ENCODE data around the gene ARIH2. TPM values are rescaled to one million over a fixed set of nuclear protein-coding genes. Genes with fewer than 3 reads are reported as not detected.

Gene ARIH2
- total RNA-seq, 1 experiment from 2014 or later, result 143 TPM

DNA sequence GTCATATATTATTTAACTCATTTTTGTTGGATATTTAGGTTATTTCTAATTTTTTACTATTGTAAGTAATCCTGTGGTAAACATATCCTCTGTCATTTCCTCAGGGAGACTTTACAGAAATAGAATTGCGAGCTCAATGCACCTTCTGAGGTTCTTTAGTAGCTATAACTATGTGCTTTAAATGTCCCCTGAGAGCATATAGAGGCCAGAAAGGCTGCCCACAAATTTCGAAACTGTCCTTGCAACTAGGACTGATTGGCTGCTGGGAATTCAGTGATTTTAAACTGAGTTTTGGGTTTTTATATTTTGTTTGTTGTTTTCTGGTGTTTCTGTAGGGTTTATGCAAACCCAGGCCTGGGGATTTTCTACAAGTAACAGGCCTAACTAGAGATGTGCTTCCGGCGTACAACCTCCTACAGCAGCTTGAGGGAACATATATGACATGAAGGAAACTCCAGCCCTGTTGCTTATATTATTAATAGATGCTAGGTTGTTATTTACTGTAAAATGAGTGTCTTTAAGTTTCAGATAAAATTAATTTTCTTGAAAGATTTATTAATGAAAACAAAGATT, 42.3 kb downstream of the ARIH2 start:
- in situ Hi-C loops (cut with HindIII; ENCODE audit: low pct_unique_long_range_greater_than_20kb, low sequenced_read_pairs), result no loop called here
- DNase-seq (ENCODE audit: low read depth, low spot score), result peak; percentile 7

GRCh38 chr3:48962340-48962739, 43.7 kb downstream of the ARIH2 start:
- in situ Hi-C loops (cut with HindIII; ENCODE audit: low pct_unique_long_range_greater_than_20kb, low sequenced_read_pairs), result no loop called here
- no peak for DNase-seq (ENCODE audit: low read depth, low spot score)

DNA sequence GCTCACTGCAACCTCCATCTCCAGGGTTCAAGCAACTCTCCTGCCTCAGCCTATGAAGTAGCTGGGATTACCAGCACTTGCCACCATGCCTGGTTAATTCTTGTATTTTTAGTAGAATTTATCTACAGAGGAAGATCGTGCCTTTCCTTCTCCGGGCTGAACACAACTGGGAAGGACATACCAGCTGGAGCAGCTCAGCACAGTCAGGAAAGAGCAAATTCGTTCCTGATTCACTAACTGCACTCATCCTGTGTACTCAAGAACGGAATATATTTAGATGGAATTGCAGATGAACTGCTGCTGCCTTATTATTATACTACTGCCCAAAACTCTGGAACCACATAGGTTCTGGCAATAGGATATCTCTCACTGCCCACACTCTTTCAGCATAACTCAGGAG, 44.3 kb downstream of the ARIH2 start:
- DNase-seq (ENCODE audit: low read depth, low spot score), result no peak
- in situ Hi-C loops (cut with HindIII; ENCODE audit: low pct_unique_long_range_greater_than_20kb, low sequenced_read_pairs), result no loop called here

DNA sequence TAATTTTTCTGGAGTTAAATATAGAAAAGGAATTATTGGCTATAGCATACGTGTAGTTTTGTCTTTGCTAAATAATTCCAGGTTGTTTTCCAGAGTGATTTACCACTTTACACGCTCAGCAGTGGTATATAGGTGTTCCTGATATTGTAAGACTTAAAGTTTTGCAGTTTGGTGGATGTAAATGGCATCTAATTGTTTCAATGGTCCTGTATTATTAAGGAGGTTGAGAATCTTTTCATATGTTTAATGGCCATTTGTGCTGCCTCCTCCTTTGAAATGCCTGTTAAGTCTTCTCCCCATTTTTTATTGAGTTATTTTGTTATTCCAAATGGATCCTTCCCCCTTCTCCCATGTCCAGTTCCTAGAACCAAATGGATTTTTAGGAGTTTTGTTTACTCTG, 44.9 kb downstream of the ARIH2 start:
- no peak for DNase-seq (ENCODE audit: low read depth, low spot score)
- in situ Hi-C loops (cut with HindIII; ENCODE audit: low pct_unique_long_range_greater_than_20kb, low sequenced_read_pairs), result no loop called here

GRCh38 chr3:48966367-48966766, 47.7 kb downstream of the ARIH2 start:
- no peak for DNase-seq (ENCODE audit: low read depth, low spot score)
- in situ Hi-C loops (cut with HindIII; ENCODE audit: low pct_unique_long_range_greater_than_20kb, low sequenced_read_pairs), result no loop called here

GRCh38 chr3:48966876-48967361, 48.3 kb downstream of the ARIH2 start:
- DNase-seq (ENCODE audit: low read depth, low spot score), result no peak
- in situ Hi-C loops (cut with HindIII; ENCODE audit: low pct_unique_long_range_greater_than_20kb, low sequenced_read_pairs), result no loop called here

- in situ Hi-C loops (cut with HindIII; ENCODE audit: low pct_unique_long_range_greater_than_20kb, low sequenced_read_pairs), result no loop called here
- no peak for DNase-seq (ENCODE audit: low read depth, low spot score)
Measured at GRCh38 chr3:48970586-48970985, 51.9 kb downstream of the ARIH2 start.

GRCh38 chr3:48974076-48974864, 55.6 kb downstream of the ARIH2 start:
- DNase-seq (ENCODE audit: low read depth, low spot score), result no peak
- in situ Hi-C loops (cut with HindIII; ENCODE audit: low pct_unique_long_range_greater_than_20kb, low sequenced_read_pairs), result no loop called here

DNA sequence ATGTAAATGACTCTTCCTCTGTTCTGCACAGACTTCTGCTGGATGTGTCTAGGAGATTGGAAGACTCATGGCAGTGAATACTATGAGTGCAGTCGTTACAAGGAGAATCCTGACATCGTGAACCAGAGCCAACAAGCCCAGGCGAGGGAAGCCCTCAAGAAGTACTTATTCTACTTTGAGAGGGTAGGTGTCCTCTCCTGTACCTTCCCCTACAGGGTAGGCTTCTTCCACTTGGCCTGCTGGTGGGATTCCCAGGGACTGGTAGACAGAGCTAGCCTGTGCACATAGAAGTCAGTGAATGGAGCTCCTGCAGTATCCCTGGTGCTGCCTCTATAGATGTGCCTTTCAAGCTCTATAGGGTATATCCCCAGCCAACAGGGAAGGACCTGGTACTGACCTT, 60.8 kb downstream of the ARIH2 start:
- in situ Hi-C loops (cut with HindIII; ENCODE audit: low pct_unique_long_range_greater_than_20kb, low sequenced_read_pairs), result no loop called here
- DNase-seq (ENCODE audit: low read depth, low spot score), result no peak

DNA sequence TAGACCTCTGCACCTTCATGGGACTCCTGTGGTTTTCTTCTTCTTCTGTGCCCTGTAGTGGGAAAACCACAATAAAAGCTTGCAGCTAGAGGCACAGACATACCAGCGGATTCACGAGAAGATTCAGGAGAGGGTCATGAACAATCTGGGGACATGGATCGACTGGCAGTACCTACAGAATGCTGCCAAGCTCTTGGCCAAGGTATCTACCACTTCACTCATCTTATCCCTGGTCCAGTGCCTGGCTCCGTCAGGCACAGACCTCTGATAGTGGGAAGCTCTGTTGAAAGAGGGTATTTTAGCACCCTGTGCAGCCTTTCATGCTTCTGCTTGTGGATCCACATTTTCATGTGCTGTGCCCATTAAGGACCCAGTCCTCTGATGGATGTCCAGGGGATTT, 61.7 kb downstream of the ARIH2 start:
- no peak for DNase-seq (ENCODE audit: low read depth, low spot score)
- in situ Hi-C loops (cut with HindIII; ENCODE audit: low pct_unique_long_range_greater_than_20kb, low sequenced_read_pairs), result no loop called here

DNA sequence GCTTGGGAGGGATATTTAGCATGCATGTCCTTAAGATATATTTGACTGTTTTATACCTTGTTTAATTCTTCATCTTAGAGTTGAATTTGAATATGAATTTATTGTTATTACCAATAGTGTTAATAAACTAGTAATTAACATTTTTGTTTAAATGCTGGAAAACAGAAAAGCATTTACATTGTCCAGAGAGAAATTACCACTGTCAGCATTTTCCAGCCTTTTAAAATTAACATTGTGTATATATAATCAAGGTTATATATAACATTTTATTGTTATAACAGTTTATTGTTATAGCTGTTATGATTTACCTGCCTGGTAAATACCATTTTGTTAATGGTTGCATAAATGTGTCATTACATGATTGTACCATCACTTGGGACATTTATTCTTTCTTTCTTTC, 63.4 kb downstream of the ARIH2 start:
- in situ Hi-C loops (cut with HindIII; ENCODE audit: low pct_unique_long_range_greater_than_20kb, low sequenced_read_pairs), result no loop called here
- no peak for DNase-seq (ENCODE audit: low read depth, low spot score)

DNA sequence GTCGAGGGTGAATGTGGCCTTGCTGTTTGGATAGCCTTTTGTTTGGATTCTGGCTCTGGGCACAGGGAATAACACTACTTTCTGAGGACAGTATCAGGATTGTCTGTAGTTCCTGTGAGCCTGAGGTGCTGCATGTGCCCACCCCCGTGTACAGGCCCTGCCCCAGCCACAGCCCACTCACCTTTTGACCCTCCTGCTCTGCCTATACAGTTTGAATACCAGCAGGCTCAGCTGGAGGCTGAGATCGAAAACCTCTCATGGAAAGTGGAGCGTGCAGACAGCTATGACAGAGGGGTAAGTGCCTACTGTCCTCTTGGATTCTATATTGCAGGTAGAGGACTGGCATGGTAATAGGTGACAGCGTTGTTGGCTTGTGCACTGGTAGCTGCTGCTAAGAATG, 64.0 kb downstream of the ARIH2 start:
- in situ Hi-C loops (cut with HindIII; ENCODE audit: low pct_unique_long_range_greater_than_20kb, low sequenced_read_pairs), result no loop called here
- no peak for DNase-seq (ENCODE audit: low read depth, low spot score)

- DNase-seq (ENCODE audit: low read depth, low spot score), result no peak
- in situ Hi-C loops (cut with HindIII; ENCODE audit: low pct_unique_long_range_greater_than_20kb, low sequenced_read_pairs), result no loop called here
Measured at GRCh38 chr3:48983096-48983495, 64.5 kb downstream of the ARIH2 start.

DNA sequence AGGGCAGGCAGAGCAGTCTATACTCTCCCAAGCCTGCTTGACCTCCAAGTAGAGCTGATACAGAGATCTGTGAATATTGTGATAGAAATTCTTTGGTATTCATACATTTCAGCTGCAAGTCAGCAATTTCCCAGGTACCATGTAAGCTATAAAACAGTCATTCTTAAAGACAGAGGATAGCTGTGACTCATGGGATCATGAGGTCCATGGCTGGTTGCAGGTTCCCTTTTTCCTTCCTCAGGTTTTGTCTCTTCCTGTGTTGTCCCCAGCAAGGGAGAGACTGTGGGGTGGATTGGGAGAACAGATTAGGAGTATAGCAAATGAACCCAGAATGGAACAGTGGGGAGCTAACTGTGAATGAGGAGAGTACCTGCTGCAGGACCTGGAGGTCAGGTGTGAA, 66.0 kb downstream of the ARIH2 start:
- in situ Hi-C loops (cut with HindIII; ENCODE audit: low pct_unique_long_range_greater_than_20kb, low sequenced_read_pairs), result no loop called here
- peak; percentile 12 for DNase-seq (ENCODE audit: low read depth, low spot score)

- in situ Hi-C loops (cut with HindIII; ENCODE audit: low pct_unique_long_range_greater_than_20kb, low sequenced_read_pairs), result no loop called here
- DNase-seq (ENCODE audit: low read depth, low spot score), result no peak
Measured at GRCh38 chr3:48985831-48986376, 67.3 kb downstream of the ARIH2 start.

- in situ Hi-C loops (cut with HindIII; ENCODE audit: low pct_unique_long_range_greater_than_20kb, low sequenced_read_pairs), result no loop called here
- no peak for DNase-seq (ENCODE audit: low read depth, low spot score)
Measured at GRCh38 chr3:48989126-48989795, 70.6 kb downstream of the ARIH2 start.

DNA sequence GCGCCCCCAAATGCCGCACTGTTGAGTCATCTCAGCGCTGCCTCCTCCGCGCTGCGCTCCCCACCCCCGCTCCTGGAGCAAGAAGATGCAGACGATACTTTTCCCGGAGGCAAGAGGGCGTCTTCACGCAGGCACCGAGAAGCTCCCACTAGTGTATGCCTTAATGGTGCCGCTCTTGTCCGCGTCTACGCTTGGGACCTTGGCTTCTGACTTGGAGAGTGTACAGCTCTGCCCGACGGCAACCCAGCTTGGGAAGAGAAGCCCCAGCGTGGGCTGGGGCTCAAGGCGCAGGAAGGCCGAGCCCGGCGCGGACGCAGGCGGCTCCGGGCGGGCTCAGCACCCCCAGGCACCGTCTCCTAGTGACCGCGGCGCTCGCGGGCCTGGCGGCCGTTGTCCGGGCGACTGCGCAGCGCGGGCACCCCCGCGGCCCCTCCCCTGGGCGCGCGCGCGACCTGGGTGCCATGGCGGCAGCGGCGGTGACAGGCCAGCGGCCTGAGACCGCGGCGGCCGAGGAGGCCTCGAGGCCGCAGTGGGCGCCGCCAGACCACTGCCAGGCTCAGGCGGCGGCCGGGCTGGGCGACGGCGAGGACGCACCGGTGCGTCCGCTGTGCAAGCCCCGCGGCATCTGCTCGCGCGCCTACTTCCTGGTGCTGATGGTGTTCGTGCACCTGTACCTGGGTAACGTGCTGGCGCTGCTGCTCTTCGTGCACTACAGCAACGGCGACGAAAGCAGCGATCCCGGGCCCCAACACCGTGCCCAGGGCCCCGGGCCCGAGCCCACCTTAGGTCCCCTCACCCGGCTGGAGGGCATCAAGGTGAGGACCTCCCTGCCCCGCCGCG, 71.4 kb downstream of the ARIH2 start, which contains the start of gene P4HTM:
TSS of gene P4HTM (plus strand) at position 446 of the 840 bp plus-strand sequence. CDS start at position 462, 16 bp downstream.
- in situ Hi-C loops (cut with HindIII; ENCODE audit: low pct_unique_long_range_greater_than_20kb, low sequenced_read_pairs), result no loop called here
- no peak for DNase-seq (ENCODE audit: low read depth, low spot score)

Measured in SK-MEL-5 (cell line).